HG02981 (cell line): Measurements from ENCODE around the gene PRDM16.

Experiments
- ATAC-seq: cut with Tn5 transposase; IDR thresholded peaks from one replicate; pipeline ENCODE4 v1.9.1; 2021; ENCODE audit warnings: mild to moderate bottlenecking, moderate library complexity; ENCODE audit not compliant: unreplicated experiment

Gene PRDM16

DNA sequence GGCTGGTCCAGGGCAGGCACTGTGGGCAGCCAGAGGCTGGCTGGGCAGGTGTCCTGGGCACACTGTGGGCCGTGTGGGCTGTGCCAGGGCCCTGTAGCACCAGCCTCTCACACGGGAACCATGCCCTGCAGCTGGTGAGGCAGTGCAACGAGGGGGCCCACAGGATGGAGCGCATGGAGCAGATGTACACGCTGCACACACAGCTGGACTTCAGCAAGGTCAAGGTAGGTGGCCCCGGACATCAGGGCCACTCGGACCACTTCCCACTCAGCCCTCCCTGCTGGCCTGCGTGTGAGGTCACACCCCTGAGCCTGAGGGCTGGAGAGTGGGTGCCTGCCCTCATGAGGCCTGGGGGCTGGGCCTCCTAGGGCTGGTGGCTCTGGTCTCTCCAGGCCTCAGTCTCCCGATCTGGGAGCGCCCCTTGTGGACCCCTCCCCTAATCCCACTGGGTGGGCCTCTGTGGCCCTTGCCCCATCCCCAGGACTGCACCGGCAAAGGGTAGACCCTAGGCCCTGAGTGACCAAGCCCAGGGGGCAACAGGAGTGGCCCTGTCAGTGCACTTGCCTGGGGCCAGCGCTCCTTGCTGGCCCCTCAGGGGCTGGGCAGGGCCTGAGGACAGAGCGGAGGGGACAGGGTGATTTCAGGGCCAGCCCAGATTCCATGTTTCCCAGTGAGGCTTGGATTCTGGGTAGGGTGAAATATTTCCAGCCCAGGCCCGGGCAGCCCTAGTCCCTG is 407.0 kb downstream of the PRDM16 start:
- no peak for ATAC-seq

DNA sequence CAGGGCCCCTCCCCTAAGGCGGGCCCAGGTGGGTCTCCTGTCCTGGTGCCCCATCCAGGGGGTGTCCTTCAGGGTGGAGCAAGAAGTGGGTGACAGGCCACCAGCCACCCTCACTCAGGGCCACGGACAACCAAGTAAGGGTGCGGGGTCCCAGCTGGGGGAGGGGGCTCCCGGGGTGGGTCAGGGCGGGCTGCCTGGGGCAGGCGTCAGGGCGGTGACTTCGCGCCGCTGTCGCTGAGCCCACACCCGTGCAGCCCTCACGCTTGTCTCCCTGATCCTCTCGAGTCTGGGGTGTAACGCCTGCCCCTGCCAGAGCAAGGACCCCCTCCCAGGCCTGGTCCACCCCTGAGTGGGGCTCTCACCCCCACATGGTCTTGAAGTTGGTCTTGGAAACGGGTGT is 407.7 kb downstream of the PRDM16 start:
- no peak for ATAC-seq

DNA sequence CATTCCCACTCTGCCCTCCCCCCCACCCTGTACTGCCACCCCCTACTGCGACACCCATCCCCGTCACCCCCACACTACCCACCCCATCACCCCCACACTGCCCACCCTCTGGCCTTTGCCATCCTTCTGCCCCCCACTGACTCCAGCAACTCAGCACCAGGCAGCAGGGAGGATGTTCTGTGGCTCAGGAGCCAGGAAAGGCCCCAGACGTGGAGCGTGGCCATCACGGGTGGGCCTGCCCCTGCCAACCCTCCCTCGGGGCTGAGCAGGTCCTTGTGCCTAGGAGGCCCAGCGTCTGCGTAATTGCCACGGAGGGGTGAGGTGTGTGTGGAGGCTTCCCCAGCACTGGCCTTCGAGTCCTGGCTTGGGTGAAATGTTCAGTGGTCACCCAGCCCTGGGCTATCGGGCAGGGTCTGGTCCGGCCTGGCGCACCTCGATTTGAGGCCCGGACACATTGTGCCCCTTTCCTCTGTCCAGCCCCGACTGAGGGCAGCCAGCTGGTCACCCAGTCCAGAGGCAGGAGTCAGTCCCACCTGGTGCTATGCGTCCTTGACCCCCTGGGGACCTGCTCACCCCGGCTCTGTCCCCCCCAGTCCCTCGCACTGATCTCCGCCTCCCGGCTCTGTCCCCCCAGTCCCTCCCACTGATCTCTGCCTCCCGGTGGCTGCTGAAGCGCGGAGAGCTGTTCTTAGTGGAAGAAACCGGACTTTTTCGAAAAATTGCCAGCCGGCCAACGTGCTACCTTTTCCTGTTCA is 408.4 kb downstream of the PRDM16 start:
- ATAC-seq, result no peak

DNA sequence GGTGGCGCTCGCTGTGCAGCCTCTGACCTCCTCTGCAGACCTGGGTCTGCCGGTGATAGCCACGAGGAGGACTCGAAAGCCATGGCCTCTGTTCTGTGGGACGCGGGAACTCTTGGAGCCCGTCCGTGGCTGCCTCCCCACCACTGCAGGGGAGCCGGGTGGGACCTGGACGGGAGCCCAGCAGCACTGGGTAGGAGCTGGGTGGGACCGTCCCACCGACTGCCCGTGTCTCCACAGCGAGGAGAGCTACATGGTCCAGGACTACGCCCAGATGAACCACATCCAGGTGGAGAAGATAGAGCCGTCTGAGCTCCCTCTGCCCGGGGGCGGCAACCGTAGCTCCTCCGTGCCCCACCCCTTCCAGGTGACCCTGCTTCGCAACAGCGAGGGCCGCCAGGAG is 409.2 kb downstream of the PRDM16 start:
- ATAC-seq, result no peak

DNA sequence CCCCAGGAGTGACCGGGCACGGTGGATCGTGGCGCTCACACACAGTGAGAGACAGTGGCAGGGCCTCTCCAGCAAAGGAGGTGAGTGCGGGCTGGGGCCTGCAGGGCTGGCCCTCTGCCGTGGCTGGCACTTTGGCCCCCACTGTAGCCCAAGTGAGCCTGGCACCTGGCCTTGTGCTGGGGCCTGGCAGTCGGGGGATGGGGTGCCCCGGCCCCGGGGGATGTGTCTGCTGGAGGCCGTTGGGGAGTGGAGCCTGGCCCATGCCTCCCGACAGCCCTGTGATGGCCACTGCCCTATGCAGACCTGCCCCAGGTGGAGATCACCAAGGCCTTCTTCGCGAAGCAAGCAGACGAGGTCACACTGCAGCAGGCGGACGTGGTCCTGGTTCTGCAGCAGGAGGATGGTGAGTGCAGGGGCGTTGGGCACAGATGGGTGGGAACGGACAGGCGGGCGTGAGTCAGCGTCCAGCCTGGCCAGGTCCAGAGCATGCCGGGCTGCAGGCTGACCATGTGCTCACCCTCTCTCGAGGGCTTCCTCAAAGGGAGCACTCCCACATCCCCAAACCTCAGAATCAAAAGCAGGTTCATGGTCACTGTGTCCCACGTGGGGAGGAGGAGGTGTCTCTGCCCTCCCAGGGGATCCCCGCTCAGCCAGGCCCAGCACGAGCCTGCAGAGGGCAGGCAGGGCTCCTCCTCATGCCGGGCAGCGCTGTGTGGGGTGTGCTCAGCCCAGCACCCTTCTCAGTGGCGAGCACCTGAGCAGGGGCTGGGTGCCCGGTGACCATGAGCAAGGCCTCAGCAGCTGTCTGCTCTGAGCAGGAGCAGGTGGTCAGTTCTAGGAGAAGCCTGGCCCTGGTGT is 410.7 kb downstream of the PRDM16 start:
- ATAC-seq, result no peak

DNA sequence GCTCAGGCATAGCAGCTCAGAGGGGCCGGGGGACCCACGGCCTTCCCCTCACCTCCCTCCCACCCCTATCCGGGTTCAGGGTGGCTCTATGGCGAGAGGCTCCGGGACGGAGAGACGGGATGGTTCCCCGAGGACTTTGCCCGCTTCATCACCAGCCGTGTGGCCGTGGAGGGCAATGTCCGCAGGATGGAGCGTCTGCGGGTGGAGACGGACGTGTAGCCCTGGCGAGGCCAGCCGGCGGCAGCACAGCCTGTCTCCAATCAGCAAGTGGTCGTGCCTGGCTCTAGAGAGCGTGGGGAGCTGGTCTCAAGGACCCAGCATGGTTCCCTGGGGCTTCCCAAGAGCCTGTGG is 411.3 kb downstream of the PRDM16 start:
- ATAC-seq, result no peak

DNA sequence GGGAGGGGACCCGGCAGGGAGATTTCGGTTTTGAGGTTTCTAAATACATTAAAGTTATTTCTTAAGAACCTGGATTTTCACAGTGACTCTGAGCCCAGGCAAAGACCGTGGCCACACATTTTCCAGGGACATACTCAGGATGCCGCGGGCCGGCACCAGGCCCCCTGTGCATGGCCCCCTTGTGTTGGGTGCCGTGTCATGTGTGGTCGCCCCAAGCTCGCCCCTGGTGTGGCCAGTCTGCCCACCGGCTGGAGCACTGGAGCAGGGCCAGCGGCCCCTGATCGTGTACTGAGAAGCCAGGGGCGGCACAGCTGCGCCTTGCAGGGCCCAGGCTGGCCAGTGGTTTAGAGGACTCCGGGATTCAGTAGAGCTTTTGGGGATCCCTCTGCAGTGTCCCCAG is 412.0 kb downstream of the PRDM16 start:
- no peak for ATAC-seq

DNA sequence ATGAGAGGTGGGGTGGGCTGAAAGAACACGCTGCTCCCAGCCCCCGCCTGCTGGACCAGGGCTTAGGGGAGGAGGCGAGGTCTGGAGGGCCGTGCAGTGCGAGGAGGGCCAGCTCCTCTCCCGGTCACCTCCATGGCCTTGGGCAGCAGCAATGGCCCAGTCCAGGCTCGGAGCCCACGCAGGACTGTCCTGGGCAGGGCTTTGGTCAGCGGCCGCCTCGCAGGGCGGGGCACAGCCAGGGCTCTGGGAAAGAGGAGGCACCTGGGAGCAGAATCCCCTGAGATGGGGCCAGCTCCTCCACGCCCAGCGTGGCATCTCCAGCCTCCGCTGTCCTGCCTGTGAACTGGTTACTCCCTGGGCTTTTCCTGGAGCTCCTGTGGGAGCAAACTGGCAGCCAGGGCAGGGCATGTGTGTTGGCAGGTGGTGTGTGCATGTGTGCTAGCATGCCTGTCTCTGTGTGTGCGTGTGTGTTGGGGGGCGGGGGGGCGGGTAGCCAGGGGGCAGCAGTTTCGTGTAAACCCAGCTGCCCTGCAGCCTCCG is 412.9 kb downstream of the PRDM16 start:
- ATAC-seq, result no peak

DNA sequence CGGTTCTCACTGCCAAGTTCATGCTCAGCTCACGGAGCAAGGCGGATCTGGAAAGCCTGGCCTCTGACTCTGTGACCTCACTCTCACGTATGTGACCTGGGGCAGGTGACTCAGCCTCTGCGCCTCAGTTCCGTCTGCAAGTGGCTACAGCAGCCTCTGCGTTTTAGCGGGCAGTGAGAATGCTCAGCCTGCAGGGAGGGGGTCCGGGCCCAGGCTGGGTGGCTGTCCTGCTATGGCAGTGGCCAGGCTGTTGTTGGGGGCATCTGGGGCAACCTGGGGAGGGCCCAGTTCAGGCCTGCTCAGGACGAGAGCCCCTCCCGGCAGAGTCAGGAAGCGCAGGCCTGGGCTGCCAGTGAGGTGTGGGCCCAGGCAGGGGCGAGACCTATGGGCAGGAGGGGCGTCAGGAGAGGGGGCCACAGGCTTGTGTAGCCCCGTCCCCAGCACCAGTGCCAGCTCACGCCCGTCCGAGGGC is 413.4 kb downstream of the PRDM16 start:
- ATAC-seq, result no peak

DNA sequence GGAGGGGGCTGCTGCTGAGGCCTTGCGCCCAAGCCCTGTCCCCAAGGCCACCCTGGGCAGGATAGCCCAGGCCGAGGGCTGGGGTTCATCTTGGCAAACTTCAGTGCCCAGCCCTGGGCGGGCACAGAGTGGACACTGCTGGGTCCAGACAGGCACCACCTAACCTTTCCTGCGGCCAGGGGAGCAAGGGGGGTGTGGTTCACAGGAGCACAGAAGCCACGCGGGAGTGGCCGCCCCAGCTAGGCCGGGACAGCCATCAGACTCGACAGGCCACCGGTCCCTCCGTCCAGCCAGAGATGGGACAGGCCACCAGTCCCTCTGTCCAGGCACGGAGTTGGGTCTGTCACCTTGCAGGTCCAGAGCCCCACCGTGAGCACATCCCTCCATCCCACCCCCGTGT is 414.4 kb downstream of the PRDM16 start:
- ATAC-seq, result no peak

DNA sequence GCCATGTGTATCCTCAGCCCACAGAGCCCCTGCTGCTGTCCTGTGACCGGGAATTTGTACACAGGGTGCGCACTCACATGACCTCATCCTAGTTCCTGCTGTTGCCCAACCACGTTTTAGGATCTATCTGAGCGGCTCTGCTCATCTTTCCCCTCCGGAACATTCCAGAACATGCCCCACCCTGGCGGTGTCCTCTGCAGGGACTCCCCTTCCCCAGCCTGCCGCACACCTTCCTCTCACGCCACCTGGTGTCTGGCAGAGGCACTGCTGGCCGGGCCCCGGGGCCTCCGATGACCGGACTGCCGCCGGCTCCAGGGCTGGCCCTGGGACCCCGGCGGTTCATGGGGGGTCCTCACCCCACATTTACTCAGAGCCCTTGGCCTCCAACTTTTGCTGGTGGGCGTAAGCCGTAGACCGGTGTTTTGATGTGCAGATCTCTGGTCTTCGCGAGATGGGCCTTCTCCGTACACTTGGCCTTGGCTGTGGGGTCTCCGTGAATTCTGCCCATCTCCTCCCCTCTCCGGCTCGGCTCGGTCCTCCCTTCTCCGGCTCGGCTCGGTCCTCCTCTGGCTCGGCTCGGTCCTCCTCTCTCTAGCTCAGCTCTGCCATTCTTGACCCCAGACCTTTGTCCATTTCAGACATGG is 414.9 kb downstream of the PRDM16 start:
- ATAC-seq, result no peak

DNA sequence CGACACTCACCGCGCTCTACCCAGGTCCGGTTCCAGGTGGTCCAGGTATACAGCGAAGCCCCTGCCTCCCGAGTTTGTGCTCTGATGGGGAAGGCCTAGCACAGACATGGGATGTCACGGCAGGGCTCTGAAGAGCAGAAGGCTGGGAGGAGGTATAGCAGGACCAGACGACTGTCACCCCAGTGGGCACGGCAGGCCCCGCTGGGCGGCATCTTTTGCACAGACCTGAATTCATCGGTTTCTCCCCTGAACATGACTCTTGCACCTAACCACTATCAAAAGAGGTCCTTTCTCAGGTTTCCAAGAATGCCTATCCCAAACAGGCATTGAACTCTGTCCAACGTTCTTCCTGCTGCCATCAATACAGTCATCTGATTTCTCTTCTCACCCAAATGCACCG is 416.0 kb downstream of the PRDM16 start:
- no peak for ATAC-seq
